ENCODE results near the gene MAP3K19.

DNA sequence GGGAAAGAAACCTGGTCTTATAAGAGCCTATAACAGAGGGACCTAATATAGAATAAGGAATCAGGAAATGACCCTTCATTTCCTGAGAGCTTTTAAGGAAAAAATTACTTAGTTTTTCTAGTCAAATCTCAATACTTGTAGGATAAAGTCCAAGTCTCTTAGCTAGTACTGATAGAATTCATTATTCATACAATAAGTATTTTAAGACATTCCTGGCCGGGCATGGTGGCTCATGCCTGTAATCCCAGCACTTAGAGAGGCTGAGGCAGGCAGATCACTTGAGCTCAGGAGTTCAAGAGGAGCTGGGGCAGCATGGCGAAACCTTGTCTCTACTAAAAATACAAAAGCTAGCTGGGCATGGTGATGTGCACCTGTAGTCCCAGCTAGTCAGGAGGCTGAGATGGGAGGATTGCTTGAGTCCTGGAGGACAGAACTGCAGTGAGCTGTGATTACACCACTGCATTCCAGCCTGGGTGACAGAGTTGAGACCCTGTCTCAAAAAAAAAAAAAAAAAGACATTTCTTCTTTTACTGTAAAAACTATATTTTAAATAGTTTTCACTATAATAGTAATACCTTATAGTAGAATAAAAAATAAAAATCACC is 8.0 kb upstream of the MAP3K19 start:
- TF ChIP-seq, protein P1, sequence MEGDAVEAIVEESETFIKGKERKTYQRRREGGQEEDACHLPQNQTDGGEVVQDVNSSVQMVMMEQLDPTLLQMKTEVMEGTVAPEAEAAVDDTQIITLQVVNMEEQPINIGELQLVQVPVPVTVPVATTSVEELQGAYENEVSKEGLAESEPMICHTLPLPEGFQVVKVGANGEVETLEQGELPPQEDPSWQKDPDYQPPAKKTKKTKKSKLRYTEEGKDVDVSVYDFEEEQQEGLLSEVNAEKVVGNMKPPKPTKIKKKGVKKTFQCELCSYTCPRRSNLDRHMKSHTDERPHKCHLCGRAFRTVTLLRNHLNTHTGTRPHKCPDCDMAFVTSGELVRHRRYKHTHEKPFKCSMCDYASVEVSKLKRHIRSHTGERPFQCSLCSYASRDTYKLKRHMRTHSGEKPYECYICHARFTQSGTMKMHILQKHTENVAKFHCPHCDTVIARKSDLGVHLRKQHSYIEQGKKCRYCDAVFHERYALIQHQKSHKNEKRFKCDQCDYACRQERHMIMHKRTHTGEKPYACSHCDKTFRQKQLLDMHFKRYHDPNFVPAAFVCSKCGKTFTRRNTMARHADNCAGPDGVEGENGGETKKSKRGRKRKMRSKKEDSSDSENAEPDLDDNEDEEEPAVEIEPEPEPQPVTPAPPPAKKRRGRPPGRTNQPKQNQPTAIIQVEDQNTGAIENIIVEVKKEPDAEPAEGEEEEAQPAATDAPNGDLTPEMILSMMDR (IDR thresholded peaks at IDR 0.05; ENCODE audit: borderline replicate concordance, extremely low read depth, low read length, poor library complexity, severe bottlenecking): no peak
- no peak for TF ChIP-seq EZH2 (IDR thresholded peaks at IDR 0.05; ENCODE audit: borderline replicate concordance, low read depth, low read length, severe bottlenecking)

Measured in DND-41 (cell line).